Measurements from ENCODE around the gene PEAK1.

DNA sequence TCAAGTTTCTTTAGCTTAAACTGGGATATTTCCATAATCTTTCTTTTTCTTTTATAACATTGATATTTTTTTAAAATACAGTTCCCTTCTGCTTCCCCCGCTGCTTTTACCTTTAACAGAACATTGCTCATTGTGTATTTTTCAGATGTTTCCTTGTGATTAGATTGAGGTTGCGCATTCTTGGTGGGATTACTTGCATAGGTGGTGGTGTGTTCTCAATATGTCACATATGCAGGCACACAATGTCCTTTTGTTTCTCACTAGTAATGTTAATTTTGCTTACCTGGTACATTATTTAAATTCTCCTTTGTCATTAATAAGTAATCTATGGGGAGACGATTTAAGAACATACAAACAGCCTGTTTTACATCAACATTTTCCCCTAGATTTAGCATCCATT lies 49.0 kb upstream of the PEAK1 start:
- TF ChIP-seq YY1 (tag by site-specific recombination; IDR thresholded peaks at IDR 0.05): no peak
- TF ChIP-seq ZXDB (tag by site-specific recombination; IDR thresholded peaks at IDR 0.05): no peak
- TF ChIP-seq, protein P1, sequence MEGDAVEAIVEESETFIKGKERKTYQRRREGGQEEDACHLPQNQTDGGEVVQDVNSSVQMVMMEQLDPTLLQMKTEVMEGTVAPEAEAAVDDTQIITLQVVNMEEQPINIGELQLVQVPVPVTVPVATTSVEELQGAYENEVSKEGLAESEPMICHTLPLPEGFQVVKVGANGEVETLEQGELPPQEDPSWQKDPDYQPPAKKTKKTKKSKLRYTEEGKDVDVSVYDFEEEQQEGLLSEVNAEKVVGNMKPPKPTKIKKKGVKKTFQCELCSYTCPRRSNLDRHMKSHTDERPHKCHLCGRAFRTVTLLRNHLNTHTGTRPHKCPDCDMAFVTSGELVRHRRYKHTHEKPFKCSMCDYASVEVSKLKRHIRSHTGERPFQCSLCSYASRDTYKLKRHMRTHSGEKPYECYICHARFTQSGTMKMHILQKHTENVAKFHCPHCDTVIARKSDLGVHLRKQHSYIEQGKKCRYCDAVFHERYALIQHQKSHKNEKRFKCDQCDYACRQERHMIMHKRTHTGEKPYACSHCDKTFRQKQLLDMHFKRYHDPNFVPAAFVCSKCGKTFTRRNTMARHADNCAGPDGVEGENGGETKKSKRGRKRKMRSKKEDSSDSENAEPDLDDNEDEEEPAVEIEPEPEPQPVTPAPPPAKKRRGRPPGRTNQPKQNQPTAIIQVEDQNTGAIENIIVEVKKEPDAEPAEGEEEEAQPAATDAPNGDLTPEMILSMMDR (tag by site-specific recombination; IDR thresholded peaks at IDR 0.05): no peak
- TF ChIP-seq ZBTB8A (tag by site-specific recombination; IDR thresholded peaks at IDR 0.05): no peak
- TF ChIP-seq AEBP2 (tag by site-specific recombination; IDR thresholded peaks at IDR 0.05; ENCODE audit: borderline replicate concordance): no peak
- TF ChIP-seq, protein P2, sequence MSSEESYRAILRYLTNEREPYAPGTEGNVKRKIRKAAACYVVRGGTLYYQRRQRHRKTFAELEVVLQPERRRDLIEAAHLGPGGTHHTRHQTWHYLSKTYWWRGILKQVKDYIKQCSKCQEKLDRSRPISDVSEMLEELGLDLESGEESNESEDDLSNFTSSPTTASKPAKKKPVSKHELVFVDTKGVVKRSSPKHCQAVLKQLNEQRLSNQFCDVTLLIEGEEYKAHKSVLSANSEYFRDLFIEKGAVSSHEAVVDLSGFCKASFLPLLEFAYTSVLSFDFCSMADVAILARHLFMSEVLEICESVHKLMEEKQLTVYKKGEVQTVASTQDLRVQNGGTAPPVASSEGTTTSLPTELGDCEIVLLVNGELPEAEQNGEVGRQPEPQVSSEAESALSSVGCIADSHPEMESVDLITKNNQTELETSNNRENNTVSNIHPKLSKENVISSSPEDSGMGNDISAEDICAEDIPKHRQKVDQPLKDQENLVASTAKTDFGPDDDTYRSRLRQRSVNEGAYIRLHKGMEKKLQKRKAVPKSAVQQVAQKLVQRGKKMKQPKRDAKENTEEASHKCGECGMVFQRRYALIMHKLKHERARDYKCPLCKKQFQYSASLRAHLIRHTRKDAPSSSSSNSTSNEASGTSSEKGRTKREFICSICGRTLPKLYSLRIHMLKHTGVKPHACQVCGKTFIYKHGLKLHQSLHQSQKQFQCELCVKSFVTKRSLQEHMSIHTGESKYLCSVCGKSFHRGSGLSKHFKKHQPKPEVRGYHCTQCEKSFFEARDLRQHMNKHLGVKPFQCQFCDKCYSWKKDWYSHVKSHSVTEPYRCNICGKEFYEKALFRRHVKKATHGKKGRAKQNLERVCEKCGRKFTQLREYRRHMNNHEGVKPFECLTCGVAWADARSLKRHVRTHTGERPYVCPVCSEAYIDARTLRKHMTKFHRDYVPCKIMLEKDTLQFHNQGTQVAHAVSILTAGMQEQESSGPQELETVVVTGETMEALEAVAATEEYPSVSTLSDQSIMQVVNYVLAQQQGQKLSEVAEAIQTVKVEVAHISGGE (tag by site-specific recombination; conservative IDR thresholded peaks at IDR 0.05; ENCODE audit: low read depth): no peak
- no peak for TF ChIP-seq ZNF274 (IDR thresholded peaks at IDR 0.05; ENCODE audit: low read length)
- TF ChIP-seq ZNF274 (tag by site-specific recombination; IDR thresholded peaks at IDR 0.05; ENCODE audit: borderline replicate concordance): no peak
- no peak for TF ChIP-seq WT1 (tag by site-specific recombination; IDR thresholded peaks at IDR 0.05)

Measured in HEK293 (cell line).